GM23338 (cell line): Measurements from ENCODE around the gene CORO1C. TPM values are rescaled to one million over a fixed set of nuclear protein-coding genes. Genes with fewer than 3 reads are reported as not detected.
A peak's percentile ranks its signal among the peaks of the same experiment; 100 is the strongest.

ENCODE experiments used
- ATAC-seq: fragments of 200-7000 bp; cut with Tn5 transposase; 3 replicates; pipeline ENCODE4 v1.9.1; 2020
- DNase-seq: peaks from one replicate; pipeline ENCODE4 v3.0.0-alpha.2; 2015; ENCODE audit warnings: low spot score
- H2AFZ ChIP-seq: fragments of 200-600 bp; sonication (generic); 2 replicates; pipeline ENCODE4 v1.8.0; 2016; ENCODE audit warnings: antibody characterized with exemption, mild to moderate bottlenecking, moderate library complexity
- H3F3A ChIP-seq: fragments of 200-600 bp; sonication (generic); replicated peaks from 2 replicates; pipeline ENCODE4 v1.8.0; 2017; ENCODE audit warnings: antibody characterized with exemption, mixed run types, low read depth
- H3K27ac ChIP-seq: fragments of 200-600 bp; sonication (generic); 2 replicates; pipeline ENCODE4 v1.6.1; 2016; ENCODE audit warnings: low read depth
- H3K27me3 ChIP-seq: fragments of 200-600 bp; sonication (generic); 2 replicates; pipeline ENCODE4 v1.8.0; 2016; ENCODE audit warnings: mild to moderate bottlenecking, mixed run types, moderate library complexity; ENCODE audit not compliant: insufficient read depth
- H3K36me3 ChIP-seq: fragments of 200-600 bp; sonication (generic); 2 replicates; pipeline ENCODE4 v1.8.0; 2016; ENCODE audit warnings: mild to moderate bottlenecking; ENCODE audit not compliant: insufficient read depth
- H3K4me1 ChIP-seq: fragments of 200-600 bp; sonication (generic); 2 replicates; pipeline ENCODE4 v1.8.0; 2016; ENCODE audit warnings: mild to moderate bottlenecking, moderate library complexity; ENCODE audit not compliant: insufficient read depth
- H3K4me2 ChIP-seq: fragments of 200-600 bp; sonication (generic); 2 replicates; pipeline ENCODE4 v1.7.1; 2017; ENCODE audit warnings: mixed run types
- H3K4me3 ChIP-seq: fragments of 200-600 bp; sonication (generic); 2 replicates; pipeline ENCODE4 v1.6.1; 2016; ENCODE audit warnings: mixed run types
- H3K79me2 ChIP-seq: fragments of 200-600 bp; sonication (generic); replicated peaks from 2 replicates; pipeline ENCODE4 v1.8.0; 2017; ENCODE audit warnings: mild to moderate bottlenecking; ENCODE audit not compliant: insufficient read depth
- H3K9me2 ChIP-seq: fragments of 200-600 bp; sonication (generic); 2 replicates; pipeline ENCODE4 v1.8.0; 2017; ENCODE audit not compliant: insufficient read depth
- H4K20me1 ChIP-seq: fragments of 200-600 bp; sonication (generic); replicated peaks from 2 replicates; pipeline ENCODE4 v1.8.0; 2017; ENCODE audit warnings: mild to moderate bottlenecking; ENCODE audit not compliant: insufficient read depth
- H3K27ac Mint-ChIP-seq: 2 replicates; pipeline ENCODE4 v1.8.0; 2020; ENCODE audit warnings: inconsistent platforms, mild to moderate bottlenecking, moderate library complexity, mixed read lengths
- H3K27me3 Mint-ChIP-seq: 3 replicates; pipeline ENCODE4 v1.8.0; 2022; ENCODE audit warnings: low read depth, mild to moderate bottlenecking, moderate library complexity, mixed read lengths, inconsistent platforms; ENCODE audit not compliant: insufficient read depth, poor library complexity
- H3K36me3 Mint-ChIP-seq: 3 replicates; pipeline ENCODE4 v1.8.0; 2021; ENCODE audit warnings: low read depth, mild to moderate bottlenecking, inconsistent platforms, moderate library complexity, mixed read lengths
- H3K4me1 Mint-ChIP-seq: 3 replicates; pipeline ENCODE4 v1.8.0; 2020; ENCODE audit warnings: mild to moderate bottlenecking, inconsistent platforms, mixed read lengths
- H3K4me3 Mint-ChIP-seq: 3 replicates; pipeline ENCODE4 v1.8.0; 2021; ENCODE audit warnings: moderate library complexity, mild to moderate bottlenecking, inconsistent platforms, mixed read lengths
- H3K9me3 Mint-ChIP-seq: 3 replicates; pipeline ENCODE4 v1.8.0; 2020; ENCODE audit warnings: moderate library complexity, mild to moderate bottlenecking, inconsistent platforms, mixed read lengths
- CREB1 ChIP-seq: fragments of 250-450 bp; sonication (Bioruptor Pico); IDR thresholded peaks from 2 replicates; pipeline ENCODE4 v1.5.0; 2020; ENCODE audit warnings: low read depth, mild to moderate bottlenecking, moderate library complexity
- CTCF ChIP-seq, 2 experiments: fragments of 200-600 bp in 1 of 2; sonication (generic) in 1 of 2; conservative IDR thresholded peaks; 2 replicates each; pipeline versions ENCODE4 v1.5.1 to v1.6.1; 2016 to 2017; ENCODE audit warnings: antibody characterized with exemption in 2 of 2, low read depth in 2 of 2, mild to moderate bottlenecking in 2 of 2, moderate library complexity in 1 of 2
- ETS1 ChIP-seq: IDR thresholded peaks from 2 replicates; pipeline ENCODE4 v1.6.1; 2016; ENCODE audit warnings: antibody characterized with exemption
- EZH2 ChIP-seq: fragments of 200-600 bp; sonication (generic); IDR thresholded peaks from one replicate; pipeline ENCODE4 v1.8.0; 2017; ENCODE audit warnings: antibody characterized with exemption, mild to moderate bottlenecking, low read depth; ENCODE audit not compliant: unreplicated experiment
- EZH2phosphoT487 ChIP-seq: fragments of 200-600 bp; sonication (generic); IDR thresholded peaks from one replicate; pipeline ENCODE4 v1.8.1; 2018; ENCODE audit warnings: antibody characterized with exemption; ENCODE audit not compliant: unreplicated experiment
- JUNB ChIP-seq: IDR thresholded peaks from one replicate; pipeline ENCODE4 v1.6.1; 2016; ENCODE audit warnings: antibody characterized with exemption; ENCODE audit not compliant: unreplicated experiment
- NANOG ChIP-seq: IDR thresholded peaks from 2 replicates; pipeline ENCODE4 v1.6.1; 2016; ENCODE audit warnings: antibody characterized with exemption, borderline replicate concordance
- POLR2AphosphoS5 ChIP-seq: IDR thresholded peaks from 2 replicates; pipeline ENCODE4 v1.6.1; 2016; ENCODE audit warnings: antibody characterized with exemption, low read depth
- REST ChIP-seq: IDR thresholded peaks from one replicate; pipeline ENCODE4 v1.6.1; 2018; ENCODE audit warnings: antibody characterized with exemption; ENCODE audit not compliant: unreplicated experiment
- STAT1 ChIP-seq: IDR thresholded peaks from one replicate; pipeline ENCODE4 v1.6.1; 2016; ENCODE audit warnings: antibody characterized with exemption; ENCODE audit not compliant: unreplicated experiment
- ZNF114 ChIP-seq: fragments of 250-450 bp; sonication (Bioruptor Pico); IDR thresholded peaks from 2 replicates; pipeline ENCODE4 v1.5.0; 2020; ENCODE audit warnings: mild to moderate bottlenecking, moderate library complexity
- ZNF331 ChIP-seq: fragments of 250-450 bp; sonication (Bioruptor Pico); IDR thresholded peaks from 2 replicates; pipeline ENCODE4 v1.5.0; 2020; ENCODE audit warnings: low read depth, mild to moderate bottlenecking, moderate library complexity
- ZNF462 ChIP-seq: fragments of 250-450 bp; sonication (Bioruptor Pico); IDR thresholded peaks from 2 replicates; pipeline ENCODE4 v1.5.0; 2020; ENCODE audit warnings: mild to moderate bottlenecking, moderate library complexity
- polyA plus RNA-seq: library from polyadenylated mRNA; unstranded; fragments of >200 nt; fragmentation: Nextera tagmentation; extraction: Ambion mirVana; gene quantifications from 2 replicates; pipeline ENCODE4 v1.2.1, GENCODE V29; 2016
- total RNA-seq: library from RNA; depleted of rRNA; stranded (reverse); fragments of >200 nt; shearing (Covaris generic); gene quantifications from 2 replicates; pipeline ENCODE4 v1.2.3, GENCODE V29; 2014

Gene CORO1C
- total and polyA plus RNA-seq, 2 experiments from 2014 or later: 59.2 to 89.5 TPM

- peak overlapping the region; percentile 96 for H2AFZ ChIP-seq
Measured at GRCh38 chr12:108620236-108620879, 111.0 kb downstream of the CORO1C start.

More at GRCh38 chr12:108620236-108620879, 111.0 kb downstream of the CORO1C start:
- H3F3A ChIP-seq: 0 out of 2 replicates have a peak, but pooled peaks cover 3% of the 10 kb centered on the region
- Mint-ChIP-seq H3K9me3 (peaks cover 9% of the 10 kb centered on the region), H3K36me3 (peaks cover 6% of the 10 kb centered on the region; the same call in 2 of the 3 replicates), H3K4me3 (no peak overlapping the region), H3K4me1 (peaks cover 20% of the 10 kb centered on the region), H3K27ac (no peak overlapping the region), H3K27me3 (peaks cover 14% of the 10 kb centered on the region)
- no peaks in the 10 kb centered on the region for H3K27me3 ChIP-seq
- no peak overlapping the region for H3K4me3 ChIP-seq
- TF ChIP-seq ZNF114: no peak
- TF ChIP-seq ETS1: no peak
- no peak for TF ChIP-seq ZNF331
- no peak for TF ChIP-seq STAT1
- TF ChIP-seq CREB1 (CRISPR knock-in tag): no peak
- TF ChIP-seq ZNF462 (CRISPR knock-in tag): no peak
- no peak for TF ChIP-seq JUNB
- no peak for TF ChIP-seq POLR2AphosphoS5
- TF ChIP-seq NANOG: no peak
- TF ChIP-seq REST: no peak
- no peak for TF ChIP-seq EZH2phosphoT487
- TF ChIP-seq EZH2: no peak
- no peak for TF ChIP-seq CTCF (conservative IDR thresholded peaks at IDR 0.05; ENCODE audit: low read depth in 2 of 2)
- no peaks in the 10 kb centered on the region for H3K79me2 ChIP-seq
- no peak overlapping the region for H3K4me2 ChIP-seq
- H3K27ac ChIP-seq: 0 out of 2 replicates have a peak overlapping the region, but pooled peaks have one; percentile 32
- H3K9me2 ChIP-seq: peaks cover 7% of the 10 kb centered on the region; the same call in 1 of the 2 replicates
- ATAC-seq: no peak
- H3K4me1 ChIP-seq: peaks cover 6% of the 10 kb centered on the region; the same call in 1 of the 2 replicates
- H3K36me3 ChIP-seq: no peaks in the 10 kb centered on the region
- no peak for DNase-seq
- no peaks in the 10 kb centered on the region for H4K20me1 ChIP-seq
